H1 (cell line): Measurements from ENCODE around the gene PPIH. TPM values are rescaled to one million over a fixed set of nuclear protein-coding genes. Genes with fewer than 3 reads are reported as not detected.

Experiments
- CTCF ChIA-PET: fragments of 300-600 bp; sonication (Branson Sonifier 250); formaldehyde crosslinking; loops from one replicate; lab custom pipeline; 2021; ENCODE audit not compliant: partially characterized antibody; lab: Charles Lee
- POLR2A ChIA-PET: fragments of 300-600 bp; sonication (Branson Sonifier 250); formaldehyde crosslinking; loops from one replicate; lab custom pipeline; 2021; ENCODE audit warnings: inconsistent platforms; ENCODE audit not compliant: partially characterized antibody; lab: Charles Lee
- DNase-seq, 2 experiments: peaks; one replicate each; pipeline versions ENCODE4 v3.0.0 to v3.0.0-alpha.2; 2010 to 2022; ENCODE audit warnings: low spot score in 2 of 2, low read depth in 1 of 2, mixed read lengths in 1 of 2
- FAIRE-seq: peaks from 2 replicates; lab custom pipeline; 2011; peaks lifted over from hg19 to GRCh38; lab: Jason Lieb, UNC
- H2AFZ ChIP-seq: 2 replicates; pipeline ENCODE4 v1.8.1; 2012; ENCODE audit warnings: low read length, inconsistent platforms
- H2AK5ac ChIP-seq: 2 replicates; pipeline ENCODE4 v1.6.1; 2013; ENCODE audit warnings: low read depth, low read length
- H2BK120ac ChIP-seq: replicated peaks from 2 replicates; pipeline ENCODE3; 2013; ENCODE audit warnings: low read depth, low read length, inconsistent platforms
- H2BK12ac ChIP-seq: 2 replicates; pipeline ENCODE4 v1.6.1; 2013; ENCODE audit warnings: low read depth, low read length
- H2BK15ac ChIP-seq: 2 replicates; pipeline ENCODE4 v1.6.1; 2013; ENCODE audit warnings: low read length
- H2BK20ac ChIP-seq: 2 replicates; pipeline ENCODE4 v1.6.1; 2013; ENCODE audit warnings: low read length
- H2BK5ac ChIP-seq: 2 replicates; pipeline ENCODE4 v1.6.1; 2013; ENCODE audit warnings: low read depth, low read length
- H3K14ac ChIP-seq: 2 replicates; pipeline ENCODE4 v1.6.1; 2013; ENCODE audit warnings: inconsistent platforms; ENCODE audit not compliant: insufficient read length
- H3K18ac ChIP-seq: 2 replicates; pipeline ENCODE4 v1.6.1; 2013; ENCODE audit warnings: low read length; ENCODE audit errors: extremely low read depth
- H3K23ac ChIP-seq: 2 replicates; pipeline ENCODE4 v1.6.1; 2013; ENCODE audit warnings: inconsistent platforms; ENCODE audit not compliant: insufficient read length
- H3K23me2 ChIP-seq: 2 replicates; pipeline ENCODE4 v1.6.1; 2013; ENCODE audit warnings: low read depth, low read length
- H3K27ac ChIP-seq: 2 replicates; pipeline ENCODE4 v1.6.1; 2011; ENCODE audit warnings: low read depth, low read length, inconsistent platforms
- H3K27me3 ChIP-seq, 4 experiments: replicated peaks in 1 of 4; 1 replicate in 1 of 4; 2 replicates in 3 of 4; pipeline versions ENCODE4 v1.6.1 to v1.8.1; 2011 to 2013; ENCODE audit warnings: low read length in 3 of 4, mild to moderate bottlenecking in 3 of 4, inconsistent platforms in 2 of 4, mixed read lengths in 2 of 4, moderate library complexity in 1 of 4; ENCODE audit not compliant: control insufficient read depth in 3 of 4, insufficient read depth in 3 of 4; ENCODE audit errors: extremely low read depth in 1 of 4
- H3K36me3 ChIP-seq, 4 experiments: 2 replicates each; pipeline versions ENCODE4 v1.6.1 to v1.8.1; 2011 to 2013; ENCODE audit warnings: mild to moderate bottlenecking in 4 of 4, low read length in 3 of 4, moderate library complexity in 2 of 4, control low read depth in 1 of 4, inconsistent platforms in 1 of 4; ENCODE audit not compliant: insufficient read depth in 4 of 4, control insufficient read depth in 2 of 4
- H3K4ac ChIP-seq: replicated peaks from 2 replicates; pipeline ENCODE3; 2013; ENCODE audit warnings: low read length, low read depth, mixed read lengths, inconsistent platforms; ENCODE audit not compliant: insufficient read length
- H3K4me1 ChIP-seq, 4 experiments: replicated peaks in 1 of 4; 1 replicate in 1 of 4; 2 replicates in 3 of 4; pipeline versions ENCODE4 v1.6.1 to v1.8.1; 2011 to 2013; ENCODE audit warnings: low read length in 3 of 4, inconsistent platforms in 2 of 4, mixed read lengths in 1 of 4; ENCODE audit not compliant: insufficient read depth in 4 of 4, control insufficient read depth in 3 of 4
- H3K4me2 ChIP-seq, 2 experiments: 2 replicates each; pipeline versions ENCODE4 v1.6.1 to v1.8.1; 2011 to 2013; ENCODE audit warnings: low read depth in 2 of 2, low read length in 2 of 2, control low read depth in 1 of 2, inconsistent platforms in 1 of 2, mild to moderate bottlenecking in 1 of 2; ENCODE audit not compliant: insufficient read depth in 1 of 2
- H3K4me3 ChIP-seq, 4 experiments: fragments of 200-600, 300-600 bp in 1 of 4; sonication (generic), shearing (Covaris generic), sonication (Bioruptor Twin) in 1 of 4; 2 replicates each; pipeline versions ENCODE4 v1.5.1 to v1.8.1; 2011 to 2016; ENCODE audit warnings: low read length in 4 of 4, low read depth in 3 of 4, control low read depth in 2 of 4, inconsistent platforms in 2 of 4, mild to moderate bottlenecking in 2 of 4, mixed read lengths in 1 of 4, moderate library complexity in 1 of 4; ENCODE audit not compliant: insufficient read depth in 2 of 4; ENCODE audit errors: extremely low read depth in 1 of 4
- H3K56ac ChIP-seq: replicated peaks from 2 replicates; pipeline ENCODE3; 2013; ENCODE audit warnings: low read depth, mild to moderate bottlenecking, mixed read lengths, low read length, inconsistent platforms; ENCODE audit not compliant: insufficient read length
- H3K79me1 ChIP-seq: 2 replicates; pipeline ENCODE4 v1.6.1; 2013; ENCODE audit warnings: low read depth, low read length, control low read depth
- H3K79me2 ChIP-seq, 2 experiments: 2 replicates each; pipeline versions ENCODE4 v1.6.1 to v1.8.1; 2012 to 2013; ENCODE audit warnings: low read length in 2 of 2, mild to moderate bottlenecking in 2 of 2, inconsistent platforms in 1 of 2; ENCODE audit not compliant: insufficient read depth in 2 of 2, control insufficient read depth in 1 of 2
- H3K9ac ChIP-seq, 4 experiments: replicated peaks in 1 of 4; 1 replicate in 1 of 4; 2 replicates in 3 of 4; pipeline versions ENCODE4 v1.6.1 to v1.8.1; 2011 to 2013; ENCODE audit warnings: low read depth in 3 of 4, low read length in 3 of 4, control low read depth in 2 of 4, mild to moderate bottlenecking in 2 of 4, moderate library complexity in 2 of 4, inconsistent platforms in 1 of 4; ENCODE audit errors: extremely low read depth in 1 of 4
- H3K9me3 ChIP-seq, 2 experiments: 2 replicates each; pipeline versions ENCODE4 v1.6.1 to v1.8.1; 2012 to 2013; ENCODE audit warnings: mild to moderate bottlenecking in 2 of 2, moderate library complexity in 2 of 2, control low read depth in 1 of 2, inconsistent platforms in 1 of 2, low read depth in 1 of 2, low read length in 1 of 2, mixed read lengths in 1 of 2; ENCODE audit not compliant: insufficient read depth in 2 of 2
- H4K20me1 ChIP-seq, 2 experiments: replicated peaks in 1 of 2; 2 replicates each; pipeline versions ENCODE3 to v1.8.1; 2011 to 2013; ENCODE audit warnings: inconsistent platforms in 2 of 2, low read length in 2 of 2, mild to moderate bottlenecking in 1 of 2; ENCODE audit not compliant: insufficient read depth in 2 of 2, control insufficient read depth in 1 of 2
- H4K5ac ChIP-seq: 2 replicates; pipeline ENCODE4 v1.6.1; 2013; ENCODE audit warnings: low read length, low read depth, mixed read lengths, inconsistent platforms; ENCODE audit not compliant: insufficient read length
- H4K8ac ChIP-seq: 2 replicates; pipeline ENCODE4 v1.8.0; 2013; ENCODE audit warnings: mild to moderate bottlenecking, moderate library complexity, low read length, inconsistent platforms; ENCODE audit not compliant: insufficient read depth; ENCODE audit errors: extremely low read depth
- H4K91ac ChIP-seq: replicated peaks from 2 replicates; pipeline ENCODE3; 2013; ENCODE audit warnings: low read length, mixed read lengths, inconsistent platforms; ENCODE audit not compliant: insufficient read length
- RAD21 ChIP-seq, 2 experiments: IDR thresholded peaks in 1 of 2; conservative IDR thresholded peaks in 1 of 2; 2 replicates each; pipeline ENCODE4 v1.6.1; 2011; ENCODE audit warnings: low read depth in 2 of 2, low read length in 2 of 2, improper control_type of control experiment in 1 of 2, inconsistent platforms in 1 of 2, mild to moderate bottlenecking in 1 of 2, moderate library complexity in 1 of 2
- RFX5 ChIP-seq: IDR thresholded peaks from 2 replicates; pipeline ENCODE4 v1.6.1; 2011; ENCODE audit warnings: low read depth, low read length, improper control_type of control experiment, borderline replicate concordance
- RNF2 ChIP-seq: fragments of 200-900, 300-1000 bp; sonication (generic); IDR thresholded peaks from 2 replicates; pipeline ENCODE4 v1.7.1; 2016; ENCODE audit warnings: borderline replicate concordance, low read depth, mild to moderate bottlenecking, antibody characterized with exemption, low read length; ENCODE audit not compliant: poor library complexity, severe bottlenecking; ENCODE audit errors: missing control alignments
- SUZ12 ChIP-seq: fragments of 200-600 bp; sonication (generic); IDR thresholded peaks from 2 replicates; pipeline ENCODE4 v1.6.1; 2012; ENCODE audit warnings: mild to moderate bottlenecking, inconsistent platforms, low read length, moderate library complexity, mixed read lengths
- TAF1 ChIP-seq: IDR thresholded peaks from 2 replicates; pipeline ENCODE4 v1.6.1; 2011; ENCODE audit warnings: mild to moderate bottlenecking, low read depth, low read length
- WGBS, 2 experiments: shearing (Covaris generic) in 1 of 2; methylation state at CpG; one replicate each; pipeline versions ENCODE4 v1.1.6 to v1.1.7; 2013 to 2015; ENCODE audit warnings: low lambda C conversion rate in 2 of 2, mixed read lengths in 2 of 2, inconsistent platforms in 1 of 2, low coverage in 1 of 2, missing lambda C conversion rate in 1 of 2; ENCODE audit not compliant: insufficient replicate concordance in 2 of 2, insufficient coverage in 1 of 2, insufficient read length in 1 of 2; ENCODE audit errors: extremely low coverage in 1 of 2, missing lambda C conversion rate in 1 of 2; 5-methylcytosine and 5-hydroxymethylcytosine counted together
- polyA plus RNA-seq, 7 experiments: library from polyadenylated mRNA; depleted of rRNA in 3 of 7; stranded (reverse) in 5 of 7; unstranded in 2 of 7; fragments of >200 nt in 5 of 7; fragments of 200-250 nt in 2 of 7; gene quantifications; 1 replicate in 5 of 7; 2 replicates in 1 of 7; 4 replicates in 1 of 7; pipeline versions ENCODE4 v1.2.1 to v1.2.3, GENCODE V29; 2011 to 2013; ENCODE audit warnings: missing spikeins in 2 of 7, mixed read lengths in 2 of 7
- total RNA-seq: library from RNA; stranded (reverse); fragmentation: NEBNext Ultra II Directional; extraction: Animal tissue kit (Norgen Biotek cat#: 25700); gene quantifications from 2 replicates; pipeline ENCODE4 v1.2.1, GENCODE V29; 2021

PPIH gene
- total and polyA plus RNA-seq, 2 of the 8 experiments (the other 6 are each of a cell fraction or from before 2014, with no cell fraction given): 78.1 to 91.5 TPM

DNA sequence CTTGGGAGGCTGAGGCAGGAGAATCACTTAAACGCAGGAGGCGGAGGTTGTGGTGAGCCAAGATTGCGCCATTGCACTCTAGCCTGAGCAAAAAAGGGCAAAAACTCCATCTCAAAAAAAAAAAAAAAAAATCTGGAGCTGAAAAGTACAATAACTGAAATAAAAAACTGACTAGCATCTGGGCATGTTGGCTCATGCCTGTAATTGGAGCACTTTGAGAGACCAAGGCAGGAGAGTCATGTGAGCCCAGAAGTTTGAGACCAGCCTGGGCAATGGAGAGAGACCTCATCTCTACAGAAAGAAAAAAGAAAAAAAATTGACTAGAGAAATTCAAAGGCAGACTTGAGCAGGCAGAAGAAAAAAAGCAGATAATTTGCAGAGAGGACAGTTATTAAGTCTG, 63.7 kb downstream of the PPIH start:
- no peaks in the 10 kb centered on the region for H3K36me3 ChIP-seq
- CTCF ChIA-PET: interaction anchor here (0.7 kb wide), 1 partner anchor 1830 kb away, joined by 3 read pairs; no protein-coding TSS in a partner anchor

More for the DNA sequence above, 63.7 kb downstream of the PPIH start:
- H2BK120ac ChIP-seq: no peak overlapping the region
- no peak overlapping the region for H2BK5ac ChIP-seq
- no peaks in the 10 kb centered on the region for H3K23me2 ChIP-seq
- no peak overlapping the region for H3K27ac ChIP-seq
- no peak overlapping the region for H2BK12ac ChIP-seq
- no peak overlapping the region for H2BK15ac ChIP-seq
- no peaks in the 10 kb centered on the region for H4K20me1 ChIP-seq
- no peak for TF ChIP-seq SUZ12
- no peak for TF ChIP-seq RNF2
- no peak for TF ChIP-seq TAF1
- no peak for TF ChIP-seq RFX5
- no peak for TF ChIP-seq RAD21 (IDR thresholded peaks at IDR 0.05 in 1 of 2, conservative IDR thresholded peaks at IDR 0.05 in 1 of 2; ENCODE audit: low read depth in 2 of 2, low read length in 2 of 2)
- H3K18ac ChIP-seq: no peak overlapping the region
- POLR2A ChIA-PET: no interaction called here
- H3K56ac ChIP-seq: no peak overlapping the region
- FAIRE-seq: no peak
- H3K4me1 ChIP-seq: no peaks in the 10 kb centered on the region
- H3K9ac ChIP-seq: no peak overlapping the region
- no peak for DNase-seq
- no peak overlapping the region for H3K4ac ChIP-seq
- H2AFZ ChIP-seq: no peak overlapping the region
- no peak overlapping the region for H2AK5ac ChIP-seq
- no peaks in the 10 kb centered on the region for H3K79me1 ChIP-seq
- no peaks in the 10 kb centered on the region for H3K79me2 ChIP-seq
- WGBS, 2 experiments: 96% methylated on average over 3 of the region's 3 CpGs; no CpG with 5 or more reads in 1 of the 2 experiments
- H3K23ac ChIP-seq: no peak overlapping the region
- H4K8ac ChIP-seq: no peak overlapping the region
- H3K4me3 ChIP-seq: no peak overlapping the region
- H3K4me2 ChIP-seq: no peak overlapping the region
- H2BK20ac ChIP-seq: no peak overlapping the region
- no peak overlapping the region for H4K91ac ChIP-seq
- H3K9me3 ChIP-seq: no peaks in the 10 kb centered on the region
- no peak overlapping the region for H3K14ac ChIP-seq
- H3K27me3 ChIP-seq: no peaks in the 10 kb centered on the region
- no peak overlapping the region for H4K5ac ChIP-seq
